HepG2 (cell line): ENCODE measurements around the gene SELPLG. TPM values are rescaled to one million over a fixed set of nuclear protein-coding genes. Genes with fewer than 3 reads are reported as not detected.

Source experiments
- ATAC-seq: fragments of 200-7000 bp; cut with Tn5 transposase; 3 replicates; pipeline ENCODE4 v1.9.1; 2020; ENCODE audit warnings: mild to moderate bottlenecking, moderate library complexity
- BruUV-seq: library from RNA; stranded (reverse); fragments of 400-500 nt; replicated peaks from 2 replicates; lab custom pipeline; 2021; lab: Mats Ljungman, UMichigan
- CTCF ChIA-PET: fragments of 300-600 bp; formaldehyde crosslinking; extraction: SDS; loops from one replicate; lab custom pipeline; 2021; ENCODE audit warnings: low total read pairs, inconsistent platforms, low intra/inter-chr PET ratio; lab: Yijun Ruan, JAX
- POLR2A ChIA-PET: fragments of 350-600 bp; sonication (Branson Sonifier 250); formaldehyde crosslinking; loops from one replicate; lab custom pipeline; 2020; ENCODE audit warnings: antibody characterized with exemption, inconsistent platforms; lab: Yijun Ruan, JAX
- DNase-seq: peaks from one replicate; pipeline ENCODE4 v3.0.0-alpha.2; 2015; ENCODE audit warnings: low spot score
- FAIRE-seq: peaks from 3 replicates; lab custom pipeline; 2011; peaks lifted over from hg19 to GRCh38; lab: Jason Lieb, UNC
- H2AFZ ChIP-seq: one replicate; pipeline ENCODE4 v1.6.1; 2011; ENCODE audit warnings: low read length, inconsistent platforms
- H3K27ac ChIP-seq: fragments of 300-600 bp; 3 replicates; pipeline ENCODE4 v1.8.0; 2011; ENCODE audit warnings: mixed run types, mild to moderate bottlenecking, mixed read lengths, low read length, inconsistent platforms; ENCODE audit not compliant: insufficient read depth; ENCODE audit errors: extremely low read length
- H3K27me3 ChIP-seq, 2 experiments: fragments of 200-600 bp in 1 of 2; 2 replicates in 1 of 2; 3 replicates in 1 of 2; pipeline versions ENCODE4 v1.6.0 to v1.8.0; 2011; ENCODE audit warnings: low read length in 2 of 2, mild to moderate bottlenecking in 2 of 2, moderate library complexity in 2 of 2, inconsistent platforms in 1 of 2; ENCODE audit not compliant: insufficient read depth in 2 of 2, control insufficient read depth in 1 of 2
- H3K36me3 ChIP-seq, 2 experiments: fragments of 200-600 bp in 1 of 2; replicated peaks in 1 of 2; 2 replicates in 1 of 2; 3 replicates in 1 of 2; pipeline versions ENCODE4 v1.5.1 to v1.8.0; 2011; ENCODE audit warnings: low read length in 2 of 2, inconsistent platforms in 1 of 2; ENCODE audit not compliant: insufficient read depth in 2 of 2, control insufficient read depth in 1 of 2
- H3K4me1 ChIP-seq: 2 replicates; pipeline ENCODE4 v1.5.1; 2012; ENCODE audit warnings: low read length, inconsistent platforms; ENCODE audit not compliant: insufficient read depth
- H3K4me2 ChIP-seq: 2 replicates; pipeline ENCODE4 v1.6.0; 2011; ENCODE audit warnings: low read depth, low read length, inconsistent platforms
- H3K4me3 ChIP-seq, 3 experiments: fragments of 200-600 bp in 1 of 3; sonication (generic), shearing (Covaris generic) in 1 of 3; replicated peaks in 1 of 3; 2 replicates each; pipeline ENCODE4 v1.5.1; 2011 to 2016; ENCODE audit warnings: low read length in 3 of 3, inconsistent platforms in 2 of 3, low read depth in 2 of 3, mild to moderate bottlenecking in 2 of 3, control low read depth in 1 of 3, mixed read lengths in 1 of 3; ENCODE audit not compliant: insufficient read depth in 1 of 3
- H3K79me2 ChIP-seq: one replicate; pipeline ENCODE4 v1.6.1; 2011; ENCODE audit warnings: low read length, inconsistent platforms; ENCODE audit not compliant: insufficient read depth
- H3K9ac ChIP-seq: 2 replicates; pipeline ENCODE4 v1.6.0; 2011; ENCODE audit warnings: mild to moderate bottlenecking, low read depth, low read length, inconsistent platforms; ENCODE audit not compliant: insufficient read depth
- H3K9me3 ChIP-seq: 2 replicates; pipeline ENCODE4 v1.5.1; 2012; ENCODE audit warnings: mild to moderate bottlenecking, low read length
- H4K20me1 ChIP-seq: 2 replicates; pipeline ENCODE4 v1.6.0; 2011; ENCODE audit warnings: inconsistent platforms, mild to moderate bottlenecking, low read length, moderate library complexity; ENCODE audit not compliant: insufficient read depth
- DDIT3 ChIP-seq: sonication (generic); formaldehyde crosslinking; IDR thresholded peaks from 2 replicates; pipeline ENCODE4 v1.4.0; 2020; ENCODE audit warnings: mild to moderate bottlenecking, missing genetic modification reagents
- NFATC3 ChIP-seq: sonication (generic); formaldehyde crosslinking; IDR thresholded peaks from 2 replicates; pipeline ENCODE4 v1.5.1; 2020; ENCODE audit warnings: mild to moderate bottlenecking, missing genetic modification reagents
- RERE ChIP-seq: IDR thresholded peaks from 2 replicates; pipeline ENCODE4 v1.6.1; 2016; ENCODE audit warnings: low read depth, missing genetic modification reagents, missing compliant biosample characterization
- SP1 ChIP-seq, 2 experiments: fragments of 450-650 bp in 1 of 2; sonication (generic) in 1 of 2; formaldehyde crosslinking in 1 of 2; IDR thresholded peaks; 2 replicates each; pipeline versions ENCODE4 v1.4.0 to v1.6.1; 2016 to 2020; ENCODE audit warnings: missing genetic modification reagents in 1 of 2
- SP4 ChIP-seq: sonication (generic); formaldehyde crosslinking; IDR thresholded peaks from 2 replicates; pipeline ENCODE4 v1.8.1; 2023; ENCODE audit warnings: mild to moderate bottlenecking, missing genetic modification reagents
- THAP8 ChIP-seq: sonication (generic); formaldehyde crosslinking; IDR thresholded peaks from 2 replicates; pipeline ENCODE4 v1.5.1; 2020; ENCODE audit warnings: missing genetic modification reagents, mild to moderate bottlenecking, borderline replicate concordance
- ZSCAN9 ChIP-seq: IDR thresholded peaks from 2 replicates; pipeline ENCODE4 v1.6.1; 2016; ENCODE audit warnings: borderline replicate concordance
- ZZZ3 ChIP-seq: sonication (generic); formaldehyde crosslinking; IDR thresholded peaks from 2 replicates; pipeline ENCODE4 v1.4.0; 2020; ENCODE audit warnings: missing genetic modification reagents, mild to moderate bottlenecking, borderline replicate concordance
- WGBS: methylation state at CpG from one replicate; pipeline ENCODE4 v1.1.6; 2017; ENCODE audit warnings: low lambda C conversion rate; 5-methylcytosine and 5-hydroxymethylcytosine counted together
- in situ Hi-C: cut with HindIII; loops from 2 replicates; pipeline ENCODE4 v1.10.0; 2017; ENCODE audit warnings: low pct_unique_long_range_greater_than_20kb; ENCODE audit not compliant: extremely low pct_ligation_motif_present
- intact Hi-C: fragments of 100-400 bp; cut with micrococcal nuclease; formaldehyde crosslinking; loops from one replicate; pipeline ENCODE4 v1.10.0; 2022; ENCODE audit not compliant: unreplicated experiment
- polyA plus RNA-seq, 8 experiments: library from polyadenylated mRNA; depleted of rRNA in 3 of 8; stranded (reverse) in 7 of 8; unstranded in 1 of 8; fragments of >200 nt; fragmentation: Illumina TruSeq in 4 of 8; extraction: Trizol in 4 of 8; gene quantifications; 2 replicates each; pipeline versions ENCODE4 v1.2.1 to v1.2.3, GENCODE V29; 2011 to 2016; ENCODE audit warnings: low read depth in 4 of 8, missing spikeins in 1 of 8, mixed read lengths in 1 of 8; ENCODE audit not compliant: insufficient read depth in 1 of 8
- total RNA-seq, 5 experiments: library from RNA; depleted of rRNA; stranded (reverse); fragments of >200 nt; fragmentation: Illumina TruSeq; extraction: Trizol; gene quantifications; 2 replicates each; pipeline ENCODE4 v1.2.3, GENCODE V29; 2016; ENCODE audit warnings: low read depth in 1 of 5

The SELPLG gene
- total and polyA plus RNA-seq, 2 of the 13 experiments (the other 11 are each of a cell fraction or from before 2014, with no cell fraction given), result 0.12 TPM; not detected in 1

- DNase-seq (no peak), ATAC-seq (no peak), FAIRE-seq (no peak)
- no peaks in the 10 kb centered on the region for H3K36me3 ChIP-seq
- 49% methylated on average over 15 of the region's 17 CpGs for WGBS
- intact Hi-C loops, result no loop called here
- peaks cover 7 to 26% of the 10 kb centered on the region in 2 experiments; a peak in 4 of 5 replicates for H3K27me3 ChIP-seq
- POLR2A ChIA-PET, result no interaction called here
- no peak overlapping the region for H3K4me3 ChIP-seq
- in situ Hi-C loops, result no loop called here
- 0 out of 2 replicates have a peak, but pooled peaks cover 8% of the 10 kb centered on the region for H3K4me1 ChIP-seq
- no peaks in the 10 kb centered on the region for H3K79me2 ChIP-seq
- CTCF ChIA-PET, result no interaction called here
- no peak overlapping the region for H3K27ac ChIP-seq
- H2AFZ ChIP-seq, result no peak overlapping the region
- no peak overlapping the region for H3K9ac ChIP-seq
- BruUV-seq, result no TSS peak
- no peaks in the 10 kb centered on the region for H4K20me1 ChIP-seq
- no peaks in the 10 kb centered on the region for H3K9me3 ChIP-seq
- H3K4me2 ChIP-seq, result no peak overlapping the region
- TF ChIP-seq SP4 (CRISPR knock-in tag) (0 out of 2 replicates have a peak, but pooled peaks have one; percentile 14), NFATC3 (no peak)
Measured at GRCh38 chr12:108595711-108596647, 37.7 kb downstream of the SELPLG start.

- 78% methylated on average over 7 of the region's 7 CpGs for WGBS
- no peak for ATAC-seq
- no TSS peak for BruUV-seq
- Histone ChIP-seq H3K36me3 (no peaks in the 10 kb centered on the region), H4K20me1 (no peaks in the 10 kb centered on the region), H3K4me3 (no peak overlapping the region), H3K4me1 (0 out of 2 replicates have a peak, but pooled peaks cover 8% of the 10 kb centered on the region), H3K9me3 (no peaks in the 10 kb centered on the region), H3K4me2 (no peak overlapping the region), H2AFZ (no peak overlapping the region), H3K79me2 (no peaks in the 10 kb centered on the region), H3K27ac (no peak overlapping the region), H3K27me3 (peaks cover 8 to 31% of the 10 kb centered on the region in 2 experiments), H3K9ac (no peak overlapping the region)
- no peak for DNase-seq
- POLR2A ChIA-PET, result no interaction called here
- FAIRE-seq, result peak; percentile 51
- intact Hi-C loops (no loop called here), in situ Hi-C loops (no loop called here)
- CTCF ChIA-PET, result no interaction called here
- TF ChIP-seq DDIT3 (CRISPR knock-in tag) (no peak), RERE (CRISPR knock-in tag) (no peak), THAP8 (CRISPR knock-in tag) (no peak), ZZZ3 (CRISPR knock-in tag) (no peak), ZSCAN9 (CRISPR knock-in tag) (no peak), SP1 (IDR thresholded peaks at IDR 0.05) (0 out of 2 replicates have a peak, but pooled peaks have one; percentile 14), SP1 (CRISPR knock-in tag; IDR thresholded peaks at IDR 0.05) (no peak)
Measured at GRCh38 chr12:108594960-108595710, 38.6 kb downstream of the SELPLG start.
